Glutamatergic neuron (in vitro differentiated cells): Measurements from ENCODE around the gene CYP27B1. TPM values are rescaled to one million over a fixed set of nuclear protein-coding genes. Genes with fewer than 3 reads are reported as not detected.

Source experiments
- DNase-seq: peaks from one replicate; pipeline ENCODE4 v3.0.0; 2022
- H3K27ac Mint-ChIP-seq: one replicate; pipeline ENCODE4 v1.8.0; 2020; ENCODE audit warnings: mild to moderate bottlenecking, mixed read lengths, inconsistent platforms; ENCODE audit not compliant: unreplicated experiment
- H3K27me3 Mint-ChIP-seq: one replicate; pipeline ENCODE4 v1.8.0; 2020; ENCODE audit warnings: mild to moderate bottlenecking, moderate library complexity, mixed read lengths, inconsistent platforms; ENCODE audit not compliant: unreplicated experiment
- H3K36me3 Mint-ChIP-seq: one replicate; pipeline ENCODE4 v1.8.0; 2020; ENCODE audit warnings: mild to moderate bottlenecking, mixed read lengths, inconsistent platforms; ENCODE audit not compliant: unreplicated experiment
- H3K4me1 Mint-ChIP-seq: one replicate; pipeline ENCODE4 v1.8.0; 2020; ENCODE audit warnings: mild to moderate bottlenecking, low read depth, mixed read lengths, inconsistent platforms; ENCODE audit not compliant: unreplicated experiment
- H3K4me3 Mint-ChIP-seq: one replicate; pipeline ENCODE4 v1.8.0; 2020; ENCODE audit warnings: mild to moderate bottlenecking, mixed read lengths, inconsistent platforms; ENCODE audit not compliant: unreplicated experiment
- H3K9me3 Mint-ChIP-seq: one replicate; pipeline ENCODE4 v1.8.0; 2020; ENCODE audit warnings: mild to moderate bottlenecking, moderate library complexity, mixed read lengths, inconsistent platforms; ENCODE audit not compliant: unreplicated experiment
- total RNA-seq: library from RNA; stranded (reverse); fragmentation: NEBNext Ultra II Directional; extraction: Animal tissue kit (Norgen Biotek cat#: 25700); gene quantifications from one replicate; pipeline ENCODE4 v1.2.1, GENCODE V29; 2021; ENCODE audit not compliant: unreplicated experiment
- TF ChIP-seq, protein P1 (sequence below): fragments of 200-600 bp; sonication (generic); IDR thresholded peaks from one replicate; pipeline ENCODE4 v1.5.0; 2021; ENCODE audit not compliant: partially characterized antibody, unreplicated experiment

Gene CYP27B1
- total RNA-seq, 1 donor from 2014 or later = 1.7 TPM

DNA sequence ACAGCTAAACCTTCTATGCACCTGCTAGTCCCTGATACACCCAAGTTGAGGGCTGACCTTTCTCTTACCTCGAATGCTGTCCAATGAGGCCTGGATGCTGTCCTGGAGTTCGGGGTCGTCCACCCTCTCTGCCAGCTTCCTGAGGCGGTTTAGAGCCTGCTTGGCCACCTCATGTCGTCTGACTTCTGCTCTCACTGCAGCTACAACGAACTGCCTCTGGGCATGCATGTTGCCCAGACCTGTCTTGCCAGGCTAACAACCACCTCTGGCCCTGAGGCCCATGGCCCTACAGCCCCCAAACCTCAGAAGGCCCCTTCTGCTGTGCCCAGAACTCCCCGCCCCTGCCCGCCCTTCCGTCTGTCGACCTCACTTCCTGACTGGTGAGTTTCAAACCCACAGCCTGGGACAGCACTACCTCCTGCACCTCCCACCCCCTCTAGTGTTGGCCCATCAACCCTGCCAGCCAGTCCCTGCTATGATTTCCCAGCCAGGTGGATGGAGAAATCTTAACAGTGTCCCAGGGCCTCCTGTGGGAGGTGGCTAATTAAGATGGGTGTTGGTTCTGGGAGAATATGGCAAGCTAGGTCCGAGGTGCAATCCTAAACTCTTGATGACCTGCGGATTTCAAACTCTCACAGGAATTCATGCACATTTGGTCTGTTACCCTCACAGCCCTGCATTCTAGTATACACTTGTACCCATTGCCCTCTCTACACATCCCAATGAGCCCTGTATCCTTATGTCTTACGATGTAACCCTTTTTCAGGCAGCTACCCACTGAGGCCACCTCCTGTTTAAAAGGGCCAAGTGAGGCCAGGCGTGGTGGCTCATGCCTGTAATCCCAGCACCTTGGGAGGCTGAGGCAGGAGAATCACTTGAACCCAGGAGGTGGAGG lies 24.8 kb downstream of the CYP27B1 start:
- no peak for DNase-seq
- Mint-ChIP-seq H3K4me3 (no peak overlapping the region), H3K4me1 (peaks cover 10% of the 10 kb centered on the region), H3K27ac (no peak overlapping the region), H3K27me3 (peaks cover 24% of the 10 kb centered on the region), H3K9me3 (peaks cover 18% of the 10 kb centered on the region), H3K36me3 (peaks cover 4% of the 10 kb centered on the region)
- TF ChIP-seq, protein P1, sequence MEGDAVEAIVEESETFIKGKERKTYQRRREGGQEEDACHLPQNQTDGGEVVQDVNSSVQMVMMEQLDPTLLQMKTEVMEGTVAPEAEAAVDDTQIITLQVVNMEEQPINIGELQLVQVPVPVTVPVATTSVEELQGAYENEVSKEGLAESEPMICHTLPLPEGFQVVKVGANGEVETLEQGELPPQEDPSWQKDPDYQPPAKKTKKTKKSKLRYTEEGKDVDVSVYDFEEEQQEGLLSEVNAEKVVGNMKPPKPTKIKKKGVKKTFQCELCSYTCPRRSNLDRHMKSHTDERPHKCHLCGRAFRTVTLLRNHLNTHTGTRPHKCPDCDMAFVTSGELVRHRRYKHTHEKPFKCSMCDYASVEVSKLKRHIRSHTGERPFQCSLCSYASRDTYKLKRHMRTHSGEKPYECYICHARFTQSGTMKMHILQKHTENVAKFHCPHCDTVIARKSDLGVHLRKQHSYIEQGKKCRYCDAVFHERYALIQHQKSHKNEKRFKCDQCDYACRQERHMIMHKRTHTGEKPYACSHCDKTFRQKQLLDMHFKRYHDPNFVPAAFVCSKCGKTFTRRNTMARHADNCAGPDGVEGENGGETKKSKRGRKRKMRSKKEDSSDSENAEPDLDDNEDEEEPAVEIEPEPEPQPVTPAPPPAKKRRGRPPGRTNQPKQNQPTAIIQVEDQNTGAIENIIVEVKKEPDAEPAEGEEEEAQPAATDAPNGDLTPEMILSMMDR = no peak

DNA sequence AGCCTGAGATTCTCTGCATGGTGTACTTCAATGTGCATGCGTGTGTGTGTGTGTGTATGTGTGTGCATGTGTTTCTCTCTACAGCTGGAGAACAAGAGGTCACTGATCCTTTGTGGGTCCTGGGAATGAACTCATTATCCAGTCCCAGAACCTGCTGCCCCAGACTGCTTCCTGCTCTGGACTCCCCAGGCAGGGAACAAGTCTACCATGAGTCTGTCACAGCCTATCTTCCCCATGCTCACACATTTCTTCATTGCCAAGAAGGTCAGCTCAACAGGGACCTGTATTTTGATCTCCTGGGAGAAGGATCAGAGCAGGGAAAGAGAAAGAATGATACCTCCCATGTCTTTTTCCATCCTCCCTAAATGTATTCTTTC lies 25.5 kb downstream of the CYP27B1 start:
- H3K27me3 Mint-ChIP-seq = peaks cover 28% of the 10 kb centered on the region
- H3K4me1 Mint-ChIP-seq = peaks cover 15% of the 10 kb centered on the region
- no peak overlapping the region for H3K27ac Mint-ChIP-seq
- TF ChIP-seq, protein P1 = no peak
- peaks cover 4% of the 10 kb centered on the region for H3K36me3 Mint-ChIP-seq
- H3K4me3 Mint-ChIP-seq = no peak overlapping the region
- peaks cover 18% of the 10 kb centered on the region for H3K9me3 Mint-ChIP-seq
- no peak for DNase-seq

DNA sequence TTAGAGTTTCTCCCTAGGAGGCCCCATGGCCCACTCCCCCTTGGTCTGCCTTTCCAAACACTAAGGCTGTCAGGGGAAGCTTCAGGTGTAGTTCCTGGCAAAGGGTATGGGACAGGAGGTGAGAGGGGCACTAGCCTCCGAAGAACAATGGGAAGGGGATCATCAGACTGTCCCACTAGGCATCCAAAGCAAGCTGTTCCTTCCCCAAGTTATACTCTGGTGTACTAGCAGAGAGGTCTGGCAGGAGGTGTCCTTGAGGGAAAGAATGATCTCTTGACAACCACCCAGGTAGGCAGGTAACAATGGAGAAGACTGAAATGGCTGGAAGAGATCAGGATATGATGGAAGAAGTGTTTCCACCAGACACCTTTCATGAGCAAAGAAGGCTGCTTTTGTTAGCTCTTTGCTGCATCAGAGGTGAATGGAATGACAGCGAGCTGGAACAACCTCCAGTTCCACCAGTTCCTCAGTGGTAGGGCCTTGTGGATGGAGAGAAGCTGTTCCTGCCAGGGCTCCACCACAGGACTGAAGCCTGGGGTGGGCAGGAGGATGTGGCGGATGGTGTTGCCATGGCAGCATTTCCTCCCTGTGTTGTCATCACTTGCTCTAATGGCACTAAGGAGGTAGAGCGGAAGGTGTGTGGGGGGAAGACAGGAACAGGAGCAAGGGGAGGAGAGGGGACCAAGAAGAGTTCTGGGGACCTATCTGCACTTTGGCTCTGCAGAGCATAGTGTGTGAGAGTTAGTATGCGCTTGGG lies 26.0 kb downstream of the CYP27B1 start:
- Mint-ChIP-seq H3K27me3 (peaks cover 26% of the 10 kb centered on the region), H3K4me3 (peak overlapping the region; percentile 44), H3K36me3 (peaks cover 4% of the 10 kb centered on the region), H3K27ac (no peak overlapping the region), H3K9me3 (peaks cover 14% of the 10 kb centered on the region), H3K4me1 (peaks cover 17% of the 10 kb centered on the region)
- no peak for DNase-seq
- TF ChIP-seq, protein P1 = no peak

DNA sequence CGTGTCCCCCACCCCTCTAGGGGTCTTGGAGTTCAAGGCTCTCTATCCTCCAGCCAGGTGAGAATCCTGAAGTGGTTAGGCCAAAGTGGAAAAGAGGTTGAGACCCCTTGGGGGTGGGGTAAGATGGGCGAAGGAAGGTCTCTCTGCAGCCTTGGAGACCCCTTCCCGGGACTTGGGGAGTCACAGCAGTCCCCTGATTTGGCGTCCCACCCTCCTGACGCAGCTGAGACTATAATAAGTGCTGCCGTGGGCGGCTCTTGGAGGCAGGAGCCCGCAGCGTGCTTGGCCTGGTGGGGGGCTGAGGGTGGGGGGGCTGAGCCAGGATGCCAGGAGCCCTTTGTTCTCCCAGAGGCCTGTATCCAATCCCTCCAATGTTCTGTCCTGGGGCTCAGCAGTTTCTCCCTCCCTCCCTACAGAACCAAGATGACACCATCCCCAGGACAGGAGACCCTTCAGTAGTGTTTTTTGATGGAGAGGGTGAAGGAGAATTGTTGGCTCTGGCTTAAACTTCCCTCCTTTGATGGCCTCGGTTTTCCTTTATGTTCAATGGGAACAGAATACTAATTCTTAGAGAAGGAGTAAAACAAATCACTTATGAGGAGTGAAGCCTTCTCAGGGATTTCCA lies 26.9 kb downstream of the CYP27B1 start:
- H3K9me3 Mint-ChIP-seq = peaks cover 10% of the 10 kb centered on the region
- peaks cover 28% of the 10 kb centered on the region for H3K27me3 Mint-ChIP-seq
- peaks cover 18% of the 10 kb centered on the region for H3K4me1 Mint-ChIP-seq
- TF ChIP-seq, protein P1 = no peak
- no peak for DNase-seq
- no peak overlapping the region for H3K4me3 Mint-ChIP-seq
- no peak overlapping the region for H3K27ac Mint-ChIP-seq
- H3K36me3 Mint-ChIP-seq = peaks cover 4% of the 10 kb centered on the region
